Measurements from ENCODE around the gene ARHGAP26.

DNA sequence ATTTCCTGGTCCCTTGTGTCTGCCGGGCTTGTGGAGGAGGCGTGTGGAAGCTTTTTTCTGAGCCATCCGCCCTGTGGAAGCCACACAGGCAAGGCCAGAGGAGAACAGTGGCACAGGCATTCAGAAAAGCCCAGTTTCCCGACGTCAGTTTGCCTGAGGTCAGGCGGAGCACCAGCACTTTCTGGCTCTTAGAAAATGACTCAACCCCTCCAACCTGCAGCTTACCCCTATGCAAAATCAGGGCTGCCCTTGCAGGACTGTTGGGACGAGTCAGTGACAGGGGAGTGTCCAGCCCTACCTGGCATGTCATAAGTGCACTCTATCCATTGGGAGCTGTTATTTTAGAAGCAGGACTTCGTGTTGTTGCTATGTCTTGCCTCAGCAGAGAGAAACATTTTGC is 417.3 kb downstream of the ARHGAP26 start:
- TF ChIP-seq, protein P1, sequence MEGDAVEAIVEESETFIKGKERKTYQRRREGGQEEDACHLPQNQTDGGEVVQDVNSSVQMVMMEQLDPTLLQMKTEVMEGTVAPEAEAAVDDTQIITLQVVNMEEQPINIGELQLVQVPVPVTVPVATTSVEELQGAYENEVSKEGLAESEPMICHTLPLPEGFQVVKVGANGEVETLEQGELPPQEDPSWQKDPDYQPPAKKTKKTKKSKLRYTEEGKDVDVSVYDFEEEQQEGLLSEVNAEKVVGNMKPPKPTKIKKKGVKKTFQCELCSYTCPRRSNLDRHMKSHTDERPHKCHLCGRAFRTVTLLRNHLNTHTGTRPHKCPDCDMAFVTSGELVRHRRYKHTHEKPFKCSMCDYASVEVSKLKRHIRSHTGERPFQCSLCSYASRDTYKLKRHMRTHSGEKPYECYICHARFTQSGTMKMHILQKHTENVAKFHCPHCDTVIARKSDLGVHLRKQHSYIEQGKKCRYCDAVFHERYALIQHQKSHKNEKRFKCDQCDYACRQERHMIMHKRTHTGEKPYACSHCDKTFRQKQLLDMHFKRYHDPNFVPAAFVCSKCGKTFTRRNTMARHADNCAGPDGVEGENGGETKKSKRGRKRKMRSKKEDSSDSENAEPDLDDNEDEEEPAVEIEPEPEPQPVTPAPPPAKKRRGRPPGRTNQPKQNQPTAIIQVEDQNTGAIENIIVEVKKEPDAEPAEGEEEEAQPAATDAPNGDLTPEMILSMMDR (IDR thresholded peaks at IDR 0.05), result no peak
- no peak for TF ChIP-seq POLR2A (IDR thresholded peaks at IDR 0.05)

Data from lower leg skin (tissue), 3 donors.